NCI-H2227 (cell line): ENCODE data around the gene NSUN4.

Source experiments
- DNase-seq: peaks from one replicate; lab custom pipeline; 2025; ENCODE audit not compliant: unreplicated experiment; lab: John Stamatoyannopoulos, UW

NSUN4 gene

GRCh38 chr1:46404482-46405196, 64.0 kb downstream of the NSUN4 start:
- DNase-seq, result no peak

- no peak for DNase-seq
These were observed 64.6 kb downstream of the NSUN4 start for GRCh38 chr1:46405197-46405555.

DNA sequence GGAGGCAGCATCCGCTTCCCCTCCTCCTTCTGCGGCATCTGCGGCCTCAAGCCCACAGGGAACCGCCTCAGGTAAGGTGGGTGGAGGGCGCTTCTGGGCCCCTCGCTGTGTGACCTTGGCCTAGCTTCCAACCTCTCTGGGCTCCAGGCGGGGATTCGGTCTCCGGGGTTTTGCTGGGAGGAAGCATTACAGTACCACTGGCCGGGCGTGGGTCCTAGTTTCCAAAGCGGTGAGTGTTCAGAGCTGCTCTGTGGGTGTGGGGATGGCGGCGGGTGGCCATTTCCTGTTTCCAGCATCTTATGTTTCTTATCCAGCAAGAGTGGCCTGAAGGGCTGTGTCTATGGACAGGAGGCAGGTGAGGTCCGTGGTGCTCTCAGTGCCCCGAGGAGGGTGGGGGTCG, 65.1 kb downstream of the NSUN4 start:
- no peak for DNase-seq

GRCh38 chr1:46406881-46407608, 66.4 kb downstream of the NSUN4 start:
- no peak for DNase-seq

DNA sequence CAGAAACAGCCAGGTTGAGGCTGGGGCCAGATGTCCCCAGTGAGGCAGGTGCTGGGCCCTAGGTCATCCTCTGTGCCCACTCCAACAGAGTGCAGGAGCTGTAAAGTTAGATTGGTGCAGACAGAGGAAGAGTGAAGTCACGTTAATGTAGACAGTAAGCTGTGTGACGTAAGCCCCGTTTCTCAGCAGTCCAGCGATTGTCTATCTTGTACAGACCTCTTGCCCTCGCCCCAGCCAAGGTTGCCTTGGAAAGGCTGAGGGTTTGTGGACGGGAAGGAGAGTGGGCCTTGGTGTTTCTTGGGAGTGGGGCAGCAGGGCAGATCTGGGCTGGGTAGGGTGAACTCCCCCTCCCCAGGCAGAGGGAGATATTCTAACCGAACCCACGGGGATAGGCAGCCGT, 67.0 kb downstream of the NSUN4 start:
- no peak for DNase-seq

DNA sequence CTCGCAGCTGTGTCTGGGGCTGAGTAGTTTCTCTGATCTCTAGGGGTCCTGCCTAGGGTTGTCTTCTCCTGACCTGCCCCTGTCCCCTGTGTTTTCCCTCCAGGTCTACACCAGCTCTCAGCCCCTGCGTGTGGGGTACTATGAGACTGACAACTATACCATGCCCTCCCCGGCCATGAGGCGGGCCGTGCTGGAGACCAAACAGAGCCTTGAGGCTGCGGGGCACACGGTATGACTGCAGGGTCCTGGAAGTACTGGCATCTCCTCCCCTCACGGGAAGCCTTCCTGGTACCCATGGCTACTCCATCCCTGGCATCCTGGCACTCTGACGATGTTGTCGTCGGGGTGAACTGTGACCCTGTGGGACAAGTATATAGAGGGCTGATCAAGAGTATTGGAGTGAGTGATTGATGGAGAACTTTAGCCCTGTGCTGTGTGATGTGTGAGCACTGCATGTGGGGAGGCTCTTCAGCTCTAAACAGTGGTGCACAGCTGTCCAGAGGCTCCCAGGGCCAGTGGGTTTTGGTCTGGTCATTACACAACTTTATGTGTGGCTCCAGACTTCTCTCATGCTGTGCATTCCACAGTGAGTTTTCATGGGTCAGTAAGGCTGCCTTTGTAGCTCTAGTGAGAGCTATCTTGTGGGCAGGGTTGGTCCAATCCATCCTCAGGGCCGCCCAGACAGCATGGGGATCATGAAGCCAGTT, 67.9 kb downstream of the NSUN4 start:
- DNase-seq, result no peak

GRCh38 chr1:46409063-46409372, 68.4 kb downstream of the NSUN4 start:
- DNase-seq, result no peak

DNA sequence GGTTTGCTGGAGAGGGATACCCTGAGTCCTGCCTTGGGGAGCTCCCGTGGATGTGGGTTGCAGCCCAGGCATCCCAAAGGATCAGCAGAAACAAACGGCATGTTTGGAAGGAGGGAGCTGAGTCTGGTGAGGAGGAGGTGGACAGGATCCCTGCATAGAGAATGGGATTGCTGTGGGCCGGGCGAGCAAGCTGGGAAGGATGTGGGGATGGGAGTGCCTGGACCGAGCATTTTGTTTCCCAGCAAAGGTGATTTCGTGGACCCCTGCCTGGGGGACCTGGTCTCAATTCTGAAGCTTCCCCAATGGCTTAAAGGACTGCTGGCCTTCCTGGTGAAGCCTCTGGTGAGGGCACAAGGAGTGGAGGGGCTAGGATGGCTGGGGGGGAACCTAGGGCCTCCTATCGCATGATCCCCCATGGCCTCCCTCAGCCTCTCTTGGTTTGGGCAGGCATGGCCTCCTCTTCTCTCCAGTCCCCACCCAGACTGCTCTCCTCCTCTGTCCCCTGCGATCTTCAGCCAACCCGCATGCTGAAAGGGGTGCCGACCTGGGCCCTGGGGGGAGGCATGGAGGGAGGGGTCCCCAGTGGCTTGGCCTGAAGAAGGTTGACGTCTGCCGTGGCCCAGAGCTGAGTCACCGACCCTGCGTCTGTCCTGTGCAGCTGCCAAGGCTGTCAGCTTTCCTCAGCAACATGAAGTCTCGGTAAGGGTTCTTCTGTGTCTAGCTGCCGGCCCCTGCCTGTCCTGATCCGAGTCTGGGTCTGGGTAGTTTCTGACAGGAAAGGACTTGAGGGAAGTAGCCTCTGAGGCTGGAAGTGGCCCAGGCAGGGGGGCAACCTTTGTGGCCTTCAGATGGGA, 69.8 kb downstream of the NSUN4 start:
- DNase-seq, result no peak

DNA sequence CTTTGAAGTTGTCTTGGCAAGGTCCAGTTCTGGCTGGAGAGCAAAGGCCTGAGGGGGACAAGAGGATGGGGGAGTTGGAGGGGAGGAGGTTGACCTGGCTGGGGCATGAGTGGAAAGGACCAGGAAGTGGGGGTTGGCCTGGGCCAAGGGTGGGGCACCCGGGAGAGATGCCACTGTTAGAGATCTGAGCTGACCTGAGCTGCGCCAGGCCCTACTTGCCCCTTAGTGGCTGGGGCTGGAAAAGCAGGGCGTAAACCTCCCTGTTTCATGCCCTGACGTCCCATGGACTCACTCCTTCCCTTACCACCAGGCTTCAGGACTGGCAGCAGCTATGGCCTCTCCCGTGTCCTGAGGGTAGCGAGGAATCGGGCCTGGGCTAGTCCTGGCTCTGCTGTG, 70.4 kb downstream of the NSUN4 start:
- no peak for DNase-seq
